NCI-H82 treated with DMSO at 0.1 percent for 48 hours (cell line): ENCODE measurements around the gene MTA1.

ENCODE experiments used
- DNase-seq: peaks from one replicate; lab custom pipeline; 2025; ENCODE audit not compliant: unreplicated experiment; lab: John Stamatoyannopoulos, UW

Gene MTA1

DNA sequence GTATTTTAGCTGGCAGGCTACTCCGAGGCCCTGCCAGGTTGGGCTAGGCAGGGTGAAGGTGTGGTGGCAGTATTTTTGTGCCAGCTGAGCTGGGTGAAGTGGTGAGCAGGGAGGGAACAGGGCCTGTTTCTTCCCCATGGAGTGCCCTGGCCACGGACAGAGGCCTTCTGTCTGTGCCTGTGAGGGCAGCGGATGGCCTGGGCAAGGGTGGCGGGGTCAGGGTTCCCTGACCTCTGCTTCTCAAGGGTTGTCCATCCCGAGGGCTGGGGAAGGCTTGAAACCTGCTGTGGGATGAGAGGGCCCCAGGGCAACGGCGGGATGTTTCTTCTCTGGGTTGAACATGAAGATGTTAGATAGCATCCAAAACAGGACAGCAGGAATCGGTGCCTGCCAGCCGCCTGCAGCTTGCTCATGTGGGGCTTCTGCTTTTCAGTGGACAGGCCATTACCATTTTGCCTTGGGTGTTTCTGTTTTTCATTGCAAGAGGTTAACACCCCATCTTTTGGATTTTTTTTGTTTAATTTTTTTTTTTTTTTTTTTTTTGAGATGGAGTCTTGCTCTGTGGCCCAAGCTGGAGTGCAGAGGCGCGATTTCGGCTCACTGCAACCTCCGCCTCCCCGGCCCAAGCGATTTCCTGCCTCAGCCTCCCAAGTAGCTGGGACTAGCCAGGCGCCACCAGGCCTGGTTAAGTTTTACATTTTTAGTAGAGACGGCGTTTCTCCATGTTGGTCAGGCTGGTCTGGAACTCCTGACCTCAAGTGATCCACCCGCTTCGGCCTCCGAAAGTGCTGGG, 3.3 kb downstream of the MTA1 start:
- no peak for DNase-seq

DNA sequence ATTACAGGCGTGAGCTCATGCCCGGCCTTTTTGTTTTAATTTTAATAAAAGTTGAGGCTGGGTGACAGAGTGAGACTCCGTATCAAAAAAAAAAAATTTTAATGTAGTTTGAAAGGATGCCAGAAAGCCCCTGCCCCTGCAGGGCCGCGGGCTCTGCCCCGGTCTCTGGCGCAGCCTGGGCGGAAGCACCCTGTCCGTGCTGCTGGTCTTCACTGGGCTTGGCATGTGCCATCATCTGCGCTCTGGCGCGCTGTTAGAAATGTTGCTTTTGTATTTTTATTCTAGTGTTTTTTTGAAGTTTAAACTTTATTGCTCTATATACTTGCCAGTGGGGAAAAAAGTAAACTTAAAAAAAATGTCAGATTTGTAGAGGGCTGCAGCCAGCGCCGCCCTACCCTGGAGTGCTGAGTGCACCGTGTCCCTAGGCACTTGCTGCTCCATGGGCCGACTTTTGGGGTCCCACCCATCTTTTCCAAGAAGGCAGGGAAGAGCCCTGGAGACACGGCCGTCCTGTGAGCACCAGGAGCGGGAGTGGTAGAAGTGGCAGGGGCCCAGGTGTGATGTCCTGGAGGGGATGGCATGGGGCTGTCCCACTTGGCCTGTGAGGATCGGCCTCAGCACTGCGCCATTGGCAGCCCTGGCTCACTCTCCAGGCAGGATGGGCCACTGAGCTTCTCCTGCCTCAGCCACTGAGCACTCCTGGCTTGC, 4.0 kb downstream of the MTA1 start:
- no peak for DNase-seq

DNA sequence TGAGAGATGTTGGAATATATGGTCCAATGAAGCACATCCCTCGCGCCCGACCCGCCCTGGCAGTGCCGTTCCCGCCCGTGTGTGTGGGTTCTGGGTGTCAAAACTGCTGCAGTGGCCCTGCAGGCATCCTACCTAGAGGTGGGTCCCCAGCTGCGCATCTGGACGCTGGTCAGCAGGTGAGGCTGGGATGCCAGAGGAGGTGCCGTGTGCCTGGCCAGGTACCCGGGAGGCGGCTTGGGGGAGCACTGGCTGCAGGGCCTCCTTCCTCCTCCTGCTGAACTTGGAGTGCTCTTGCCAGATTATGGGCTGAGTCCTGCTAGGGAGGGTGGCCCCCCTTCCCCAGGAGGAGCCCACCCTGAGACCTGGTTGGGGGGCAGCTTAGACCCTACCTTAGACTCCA, 5.2 kb downstream of the MTA1 start:
- DNase-seq, result no peak

DNA sequence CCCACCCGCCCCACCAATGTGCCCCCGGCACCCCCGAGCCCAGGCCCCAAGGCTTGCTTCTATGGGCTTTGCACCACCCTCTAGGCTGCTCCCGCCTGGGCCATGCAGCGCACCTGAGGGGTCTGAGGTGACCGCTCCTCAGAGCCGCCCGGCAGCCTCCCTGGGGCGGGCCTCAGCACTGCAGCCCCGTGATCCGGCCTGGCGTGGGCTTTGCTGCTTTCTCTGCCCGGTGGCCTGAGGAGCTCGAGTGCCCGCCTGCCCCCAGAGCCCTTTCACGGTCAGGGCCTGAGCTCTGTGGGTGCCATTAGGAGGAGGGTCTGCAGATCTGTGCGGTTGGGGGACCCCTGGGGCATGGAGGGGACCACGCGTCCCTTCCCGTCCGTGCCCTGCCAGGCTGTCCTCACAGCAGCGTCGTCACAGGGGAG, 6.2 kb downstream of the MTA1 start:
- DNase-seq, result no peak

DNA sequence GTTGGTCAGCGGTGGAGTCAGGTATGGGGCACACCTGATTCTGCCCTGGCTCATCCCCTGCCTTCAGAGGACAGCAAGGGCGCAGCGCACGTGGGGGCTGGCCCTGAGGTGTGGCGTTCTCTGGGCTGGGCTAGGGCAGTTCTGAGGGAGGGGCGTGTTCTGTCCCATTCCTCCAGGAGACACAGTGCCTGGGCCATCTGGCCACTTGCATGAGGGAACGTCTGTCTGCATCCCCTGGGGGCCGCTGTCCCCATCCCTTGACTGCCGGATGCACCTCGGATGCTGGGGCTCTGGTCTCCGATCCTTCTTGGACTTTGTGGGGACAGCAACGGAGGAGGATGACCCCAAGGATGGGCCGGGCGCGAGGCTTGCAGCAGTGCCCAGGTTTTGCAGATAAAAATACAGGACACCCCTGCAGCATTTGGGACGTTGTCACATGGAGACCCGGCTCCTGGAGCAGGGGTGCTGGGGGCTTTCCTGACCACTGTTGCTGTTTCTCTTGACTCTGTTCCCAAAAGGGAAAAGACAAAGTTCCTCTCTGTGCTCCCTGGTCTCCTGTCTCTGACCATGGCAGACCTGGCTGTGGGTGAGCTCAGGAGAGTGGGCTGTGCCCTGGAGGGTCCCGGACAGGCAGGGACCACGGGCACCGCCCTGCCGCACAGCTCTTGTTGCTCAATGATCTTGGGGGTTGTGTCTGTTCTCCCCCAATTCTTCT, 6.9 kb downstream of the MTA1 start:
- DNase-seq, result no peak

DNA sequence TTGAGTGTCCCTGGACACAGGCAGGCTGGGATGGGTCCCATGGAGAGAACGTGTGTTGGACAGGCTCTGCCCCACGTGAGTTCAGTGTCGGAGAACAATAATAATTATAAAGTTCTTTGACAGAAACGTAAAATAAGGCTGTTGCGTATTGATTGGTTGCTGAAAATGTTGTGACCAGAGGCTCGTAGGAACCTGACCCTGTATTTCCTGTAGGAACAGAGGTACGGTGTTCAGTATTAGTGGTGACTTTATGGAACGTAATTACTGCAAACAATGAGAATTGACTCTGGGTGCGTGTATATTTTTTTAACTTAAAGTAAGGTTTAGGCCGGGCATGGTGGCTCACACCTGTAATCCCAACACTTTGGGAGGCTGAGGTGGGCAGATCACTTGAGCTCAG, 7.8 kb downstream of the MTA1 start:
- DNase-seq, result no peak

DNA sequence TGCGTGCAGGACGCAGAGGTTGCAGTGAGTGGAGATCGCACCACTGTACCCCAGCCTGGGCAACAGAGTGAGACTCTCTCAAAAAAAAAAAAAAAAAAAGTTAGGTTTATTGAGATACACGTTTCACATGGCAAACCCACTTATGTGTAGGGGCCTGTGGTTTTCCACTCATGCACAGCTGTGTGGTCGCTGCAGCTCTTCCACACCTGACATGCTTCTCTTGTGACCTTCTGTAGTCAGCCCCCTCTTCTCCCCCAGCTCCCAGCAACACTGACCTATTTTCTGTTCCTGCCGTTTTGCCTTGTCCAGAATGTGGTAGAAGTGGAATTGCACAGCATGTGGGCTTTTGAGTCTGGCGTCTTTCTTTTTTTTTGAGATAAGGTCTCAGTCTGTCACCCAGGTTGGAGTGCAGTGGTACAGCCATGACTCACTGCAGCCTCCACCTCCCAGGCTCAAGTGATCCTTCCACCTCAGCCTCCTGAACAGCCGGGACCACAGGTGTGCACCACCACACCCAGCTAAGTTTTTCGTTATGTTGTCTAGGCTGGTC, 8.4 kb downstream of the MTA1 start:
- DNase-seq, result no peak

DNA sequence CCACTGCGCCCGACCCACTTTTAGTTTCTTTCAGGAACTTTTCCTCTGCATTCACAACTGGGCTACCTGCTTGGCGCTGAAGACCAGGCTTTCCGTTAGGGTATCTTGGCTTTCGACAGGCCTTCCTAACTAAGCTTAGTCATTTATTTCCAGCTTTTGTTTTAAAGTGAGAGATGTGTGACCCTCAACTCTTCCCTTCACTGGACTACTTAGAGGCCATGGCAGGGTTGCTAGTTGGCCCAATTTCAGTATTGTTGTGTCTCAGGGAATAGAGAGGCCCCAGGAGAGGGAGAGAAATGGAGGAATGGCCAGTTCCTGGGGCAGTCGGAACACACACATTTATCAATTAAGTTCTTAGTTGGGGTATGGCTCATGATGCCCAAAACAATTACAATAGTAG, 10.4 kb downstream of the MTA1 start:
- DNase-seq, result no peak

DNA sequence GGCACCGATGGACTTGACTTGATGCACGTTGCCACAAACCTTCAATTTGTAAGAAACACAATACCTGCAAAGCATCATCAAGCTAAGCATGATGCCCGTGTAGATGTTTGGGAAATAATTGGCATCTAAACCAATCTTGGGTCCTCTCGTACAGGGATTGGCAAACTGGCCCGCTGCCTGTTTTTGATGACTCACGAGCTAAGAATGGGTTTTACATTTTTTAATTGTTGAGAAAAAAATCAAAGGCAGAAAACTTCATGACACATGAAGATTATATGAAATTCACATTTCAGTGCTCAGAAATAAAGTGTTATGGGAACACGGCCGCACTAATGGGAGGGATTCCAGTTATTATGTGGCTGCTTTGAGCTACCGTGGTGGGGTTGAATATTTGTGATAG, 10.9 kb downstream of the MTA1 start:
- DNase-seq, result no peak

DNA sequence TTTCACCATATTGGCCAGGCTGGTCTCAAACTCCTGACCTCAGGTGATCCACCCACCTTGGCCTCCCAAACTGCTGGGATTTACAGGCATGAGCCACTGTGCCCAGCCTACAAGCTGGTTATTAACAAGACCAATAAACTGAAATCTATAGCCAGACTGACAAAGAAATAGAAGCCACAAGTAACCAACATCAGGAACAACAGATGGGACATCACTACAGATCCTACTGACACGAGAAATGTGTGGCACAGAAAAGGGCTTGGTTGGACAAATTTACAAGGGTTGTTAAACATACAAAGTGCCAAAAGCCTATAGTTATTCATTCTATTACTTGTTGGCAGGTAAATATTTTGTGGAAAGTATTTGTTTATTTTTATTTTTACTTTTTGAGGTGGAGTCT, 11.6 kb downstream of the MTA1 start:
- no peak for DNase-seq

DNA sequence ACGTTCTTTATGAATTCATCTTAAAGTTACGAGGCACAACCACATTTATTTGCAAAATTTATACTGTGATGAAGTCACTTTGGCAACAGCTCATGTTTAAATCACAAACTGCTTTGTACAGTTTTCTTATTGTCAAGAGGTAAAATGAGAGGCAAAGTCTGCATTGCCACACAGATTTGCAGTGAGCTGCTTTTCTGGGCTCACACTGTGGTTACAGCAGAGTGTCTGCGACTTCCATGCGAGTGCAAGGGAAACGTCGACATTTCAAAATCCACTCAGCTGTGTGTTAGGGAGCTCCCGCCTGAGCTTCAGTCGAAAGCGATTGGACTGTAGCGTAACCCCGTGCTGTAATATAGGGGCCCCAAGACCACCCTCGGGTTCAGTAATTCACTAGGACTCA, 13.0 kb downstream of the MTA1 start:
- DNase-seq, result no peak

DNA sequence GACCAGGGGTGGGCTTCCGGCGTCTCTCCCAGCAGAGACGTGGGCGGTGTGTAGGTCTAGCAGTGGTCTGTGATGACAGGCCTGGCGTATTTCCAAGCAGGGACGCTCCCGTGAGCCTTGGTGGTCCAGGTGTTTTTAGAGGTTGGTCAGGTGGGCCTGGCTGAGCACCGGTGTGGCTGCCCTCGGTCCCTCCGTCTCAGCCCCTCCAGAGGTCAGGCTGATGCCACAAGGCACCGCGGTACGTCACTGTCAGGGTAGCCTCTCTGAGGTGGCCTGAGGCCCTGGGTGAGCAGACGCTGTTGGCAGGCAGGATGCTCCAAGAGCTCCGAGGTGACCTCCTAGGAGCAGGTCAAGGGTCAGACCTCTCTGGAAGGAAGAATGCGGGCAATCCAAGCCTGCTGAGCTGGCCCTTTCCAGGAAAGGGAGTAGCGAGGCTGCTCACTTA, 13.6 kb downstream of the MTA1 start:
- DNase-seq, result no peak

DNA sequence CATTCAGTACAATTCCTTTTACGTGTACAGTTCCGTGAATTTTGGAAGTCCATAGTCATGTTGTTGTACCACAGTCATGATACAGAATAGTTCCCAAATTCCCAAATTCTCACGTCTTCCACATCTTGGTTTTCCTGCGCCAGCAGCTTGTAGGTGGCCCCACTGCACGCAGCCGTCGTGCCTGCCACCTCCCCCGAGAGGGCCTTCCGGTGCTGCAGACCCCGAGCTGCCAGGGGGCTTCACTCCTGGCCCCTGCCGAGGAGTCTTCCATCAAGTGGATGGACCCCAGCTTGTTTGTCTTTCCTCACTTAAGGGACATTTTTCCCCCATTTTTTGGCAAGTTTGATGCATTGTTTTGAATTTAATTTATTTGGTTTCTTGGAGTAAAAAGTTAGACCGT, 16.8 kb downstream of the MTA1 start:
- DNase-seq, result no peak

DNA sequence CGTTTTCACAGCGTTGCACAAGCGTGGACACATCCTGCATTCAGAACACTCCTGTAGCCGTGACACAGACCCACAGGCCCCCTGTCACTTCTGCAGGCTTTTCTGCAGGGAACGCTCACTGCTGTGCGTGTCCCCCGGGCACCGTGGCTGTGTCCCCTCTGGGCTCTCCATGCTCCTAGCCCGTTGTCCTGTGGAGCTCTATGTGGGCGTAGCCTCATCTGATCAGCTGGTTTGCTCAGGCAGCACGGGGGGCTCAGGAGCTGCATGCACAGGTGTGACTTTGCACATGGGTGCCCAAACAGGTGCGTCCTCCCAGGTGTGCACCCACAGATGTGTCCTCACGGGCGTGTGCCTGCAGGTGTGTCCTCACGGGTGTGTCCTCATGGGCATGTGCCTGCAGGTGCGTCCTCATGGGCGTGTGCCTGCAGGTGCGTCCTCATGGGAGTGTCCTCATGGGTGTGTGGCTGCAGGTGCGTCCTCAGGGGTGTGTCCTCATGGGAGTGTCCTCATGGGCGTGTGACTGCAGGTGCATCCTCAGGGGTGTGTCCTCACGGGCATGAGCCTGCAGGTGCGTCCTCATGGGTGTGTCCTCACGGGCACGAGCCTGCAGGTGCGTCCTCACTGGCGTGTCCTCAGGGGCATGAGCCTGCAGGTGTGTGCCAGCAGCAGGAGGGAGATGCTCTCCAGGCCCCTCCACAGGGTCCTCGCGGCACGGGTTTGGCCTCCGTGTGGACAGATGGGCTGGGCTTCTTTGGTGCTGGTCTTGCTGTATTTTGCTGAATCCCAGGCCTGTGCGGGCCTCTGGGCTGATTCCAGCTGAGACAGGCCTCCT, 17.5 kb downstream of the MTA1 start:
- no peak for DNase-seq

DNA sequence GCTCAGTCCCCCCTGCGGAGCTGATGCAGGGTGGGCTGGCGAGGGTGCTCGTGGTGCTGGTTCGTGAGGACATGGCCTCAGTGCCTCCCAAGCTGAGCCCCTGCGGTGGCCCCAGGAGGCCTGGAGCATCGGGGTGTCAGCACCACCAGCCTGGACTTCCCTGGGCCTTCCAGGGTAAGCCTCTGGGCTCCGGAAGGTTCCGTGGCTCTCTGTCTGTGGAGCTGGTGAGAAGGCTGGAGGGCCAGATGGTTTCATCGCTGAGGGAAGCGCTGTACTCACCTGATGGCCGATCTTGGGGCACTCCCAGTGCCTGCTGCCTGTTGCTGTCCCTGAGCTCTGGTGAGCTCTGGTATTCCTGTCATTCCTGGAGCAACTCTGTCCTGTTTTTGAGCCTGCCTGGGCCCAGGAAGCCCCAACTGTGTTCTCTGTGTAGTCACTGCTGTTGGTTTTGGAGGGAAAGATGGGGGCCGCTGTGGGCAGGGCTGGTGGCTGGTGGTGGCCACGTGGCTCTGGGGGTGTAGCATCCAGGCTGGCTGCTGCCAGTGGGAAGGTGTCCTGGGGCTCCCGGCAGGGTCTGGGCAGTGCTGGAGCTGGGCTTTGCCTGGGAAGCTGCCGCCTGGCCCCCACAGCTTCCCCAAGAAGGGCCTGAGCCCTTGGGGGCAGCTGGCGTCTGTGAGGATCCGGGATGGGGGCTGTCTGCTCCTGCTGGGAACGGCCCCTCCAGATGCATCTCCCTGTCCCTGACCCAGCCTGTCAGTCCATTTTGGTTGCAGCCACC, 18.3 kb downstream of the MTA1 start:
- no peak for DNase-seq

DNA sequence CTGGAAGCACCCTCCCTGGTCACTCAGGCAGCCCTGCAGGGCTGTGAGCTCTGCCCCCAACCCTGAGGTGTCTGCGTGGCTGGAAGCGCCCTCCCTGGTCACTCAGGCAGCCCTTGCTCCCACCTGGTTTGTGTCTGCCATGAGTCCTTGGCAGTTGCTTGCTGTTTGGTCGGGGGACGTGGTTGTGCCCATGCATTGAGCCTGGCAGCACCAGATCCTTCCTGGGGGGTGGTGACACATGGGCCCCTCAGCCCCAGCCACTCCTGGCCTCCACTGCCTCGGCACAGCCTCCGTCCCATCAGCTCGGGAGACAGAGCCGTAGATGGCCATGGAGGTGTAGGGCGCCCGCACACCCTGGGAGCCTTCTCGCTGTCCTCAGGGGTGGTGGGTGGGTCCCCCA, 19.6 kb downstream of the MTA1 start:
- DNase-seq, result no peak

DNA sequence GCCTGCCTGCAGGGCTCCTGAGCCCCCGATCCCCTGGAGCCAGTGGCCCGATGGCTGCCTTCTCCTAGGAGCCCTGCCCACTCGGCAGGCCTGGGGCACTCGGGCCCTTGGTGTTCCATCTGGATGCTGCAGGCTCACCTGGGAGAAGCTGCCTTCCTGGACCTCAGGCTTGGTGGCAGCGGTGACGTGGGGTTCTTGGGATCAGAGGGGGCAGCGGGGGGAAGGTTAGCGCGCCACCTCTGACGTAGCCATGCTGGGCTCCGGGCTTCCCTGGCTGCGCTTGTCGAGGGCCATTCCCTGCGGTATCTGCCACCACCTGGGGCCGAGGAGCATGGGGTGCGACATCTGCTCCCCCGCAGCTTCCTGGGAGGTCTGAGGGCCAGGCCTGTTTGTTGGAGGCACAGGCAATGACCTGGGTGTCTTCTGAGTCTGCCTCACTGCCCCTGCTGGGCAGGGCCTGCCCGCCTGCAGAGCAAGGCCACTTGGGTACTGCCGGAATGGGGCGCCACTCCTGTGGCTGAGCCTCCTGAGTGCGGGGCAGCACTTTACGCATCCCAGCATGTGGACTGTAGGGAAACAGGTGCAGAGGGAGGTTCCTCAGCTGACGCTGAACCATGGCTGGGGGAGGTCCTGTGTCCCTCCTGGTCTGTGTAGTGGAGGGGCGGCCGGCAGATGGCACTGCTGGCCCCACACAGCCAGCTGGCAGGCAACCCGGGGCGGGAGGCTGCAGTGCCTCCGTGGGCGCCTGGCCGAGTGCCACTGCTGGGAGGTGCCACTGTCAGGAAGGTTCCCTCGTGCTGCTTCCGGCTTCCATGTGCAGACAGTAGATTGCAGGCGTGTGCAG, 20.3 kb downstream of the MTA1 start:
- no peak for DNase-seq

DNA sequence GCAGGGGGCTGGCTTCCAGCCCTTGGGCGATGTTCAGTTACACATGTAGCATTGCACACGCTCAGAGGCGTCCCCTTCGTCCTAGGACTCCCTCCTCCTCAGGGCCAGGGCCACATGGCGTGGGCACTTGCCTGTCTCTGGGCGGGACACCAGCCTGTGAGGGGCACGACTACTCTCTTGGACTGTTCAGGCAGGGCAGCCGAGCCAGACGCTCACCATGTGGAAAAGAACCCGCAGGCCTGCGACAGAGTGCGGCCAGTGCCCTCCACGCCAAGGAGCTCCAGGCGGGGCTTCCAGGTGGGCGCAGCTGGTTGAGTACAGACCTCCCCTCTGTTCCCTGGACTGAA, 20.9 kb downstream of the MTA1 start:
- DNase-seq, result no peak

DNA sequence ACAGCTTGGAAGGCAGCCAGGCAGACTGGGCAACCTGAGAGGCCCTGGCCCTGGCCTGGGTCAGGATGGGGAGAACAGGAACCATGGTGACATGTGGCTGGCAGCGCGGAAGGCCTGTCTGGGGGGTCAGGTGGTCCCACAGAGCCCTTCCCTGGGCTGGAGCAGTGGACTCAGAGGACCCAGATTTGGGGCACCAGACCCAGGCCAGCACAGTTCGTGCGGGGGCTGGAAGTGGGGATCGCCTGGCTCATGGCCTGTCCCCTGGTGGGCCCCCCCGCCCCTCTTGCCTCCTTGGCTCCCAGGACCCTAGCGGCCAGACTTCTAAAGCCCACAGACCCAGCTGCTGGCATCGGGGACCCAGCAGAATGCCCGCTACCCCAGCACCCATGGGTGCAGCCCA, 21.4 kb downstream of the MTA1 start:
- no peak for DNase-seq
